Left hindlimb (tissue), 1 donor: ENCODE measurements around the gene CDH23.
A peak's percentile ranks its signal among the peaks of the same experiment; 100 is the strongest.

Experiments used
- DNase-seq: peaks from one replicate; pipeline ENCODE4 v3.0.0-alpha.2; 2018

CDH23 gene

GRCh38 chr10:71630168-71630567 lies 233.4 kb downstream of the CDH23 start:
- DNase-seq, result no peak

- no peak for DNase-seq
These were observed 234.5 kb downstream of the CDH23 start for GRCh38 chr10:71631007-71631861.

GRCh38 chr10:71632200-71632820 lies 235.6 kb downstream of the CDH23 start:
- DNase-seq, result no peak

GRCh38 chr10:71632896-71633600 lies 236.3 kb downstream of the CDH23 start:
- no peak for DNase-seq

- no peak for DNase-seq
These were observed 237.2 kb downstream of the CDH23 start for GRCh38 chr10:71633920-71634319.

- DNase-seq, result no peak
These were observed 237.9 kb downstream of the CDH23 start for GRCh38 chr10:71634531-71635164.

- no peak for DNase-seq
These were observed 238.6 kb downstream of the CDH23 start for GRCh38 chr10:71635251-71635866.

GRCh38 chr10:71635867-71636266 lies 239.1 kb downstream of the CDH23 start:
- DNase-seq, result no peak

GRCh38 chr10:71636588-71636987 lies 239.9 kb downstream of the CDH23 start:
- no peak for DNase-seq

- DNase-seq, result no peak
These were observed 240.6 kb downstream of the CDH23 start for GRCh38 chr10:71637305-71637704.

- DNase-seq, result no peak
These were observed 241.5 kb downstream of the CDH23 start for GRCh38 chr10:71638064-71638821.

GRCh38 chr10:71638822-71639719 lies 242.4 kb downstream of the CDH23 start:
- no peak for DNase-seq

- no peak for DNase-seq
These were observed 243.9 kb downstream of the CDH23 start for GRCh38 chr10:71640607-71641006.

- no peak for DNase-seq
These were observed 244.7 kb downstream of the CDH23 start for GRCh38 chr10:71641449-71641848.

- no peak for DNase-seq
These were observed 245.3 kb downstream of the CDH23 start for GRCh38 chr10:71641986-71642385.

GRCh38 chr10:71643904-71644303 lies 247.2 kb downstream of the CDH23 start:
- no peak for DNase-seq

- no peak for DNase-seq
These were observed 247.8 kb downstream of the CDH23 start for GRCh38 chr10:71644307-71645180.

GRCh38 chr10:71645185-71645584 lies 248.5 kb downstream of the CDH23 start:
- DNase-seq, result peak; percentile 34

- DNase-seq, result no peak
These were observed 249.3 kb downstream of the CDH23 start for GRCh38 chr10:71646037-71646436.
